ENCODE results near the gene LSM14B. TPM values are rescaled to one million over a fixed set of nuclear protein-coding genes. Genes with fewer than 3 reads are reported as not detected.

Gene LSM14B
- total RNA-seq, 1 donor from 2014 or later, result 81.1 TPM

DNA sequence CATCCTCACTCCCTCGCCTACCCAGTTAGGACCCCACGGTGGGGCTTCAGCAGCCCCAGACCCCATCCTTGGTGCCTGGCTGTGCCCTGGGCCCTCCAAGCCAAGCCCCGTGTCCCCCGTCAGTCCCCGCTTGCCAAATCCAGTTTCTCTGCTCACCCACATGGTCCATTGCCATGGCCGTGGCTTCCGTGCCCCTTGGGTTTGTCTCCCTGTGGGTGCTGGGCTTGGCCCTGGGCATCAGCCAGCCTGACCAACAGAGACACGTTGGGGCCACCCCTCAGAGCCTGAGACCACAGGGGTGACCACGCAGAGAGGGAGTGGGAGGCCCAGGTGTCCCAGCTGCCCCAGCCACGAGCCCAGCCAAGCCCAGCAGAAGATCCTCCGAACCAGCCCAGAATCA, 28.9 kb downstream of the LSM14B start:
- TF ChIP-seq, protein P1, sequence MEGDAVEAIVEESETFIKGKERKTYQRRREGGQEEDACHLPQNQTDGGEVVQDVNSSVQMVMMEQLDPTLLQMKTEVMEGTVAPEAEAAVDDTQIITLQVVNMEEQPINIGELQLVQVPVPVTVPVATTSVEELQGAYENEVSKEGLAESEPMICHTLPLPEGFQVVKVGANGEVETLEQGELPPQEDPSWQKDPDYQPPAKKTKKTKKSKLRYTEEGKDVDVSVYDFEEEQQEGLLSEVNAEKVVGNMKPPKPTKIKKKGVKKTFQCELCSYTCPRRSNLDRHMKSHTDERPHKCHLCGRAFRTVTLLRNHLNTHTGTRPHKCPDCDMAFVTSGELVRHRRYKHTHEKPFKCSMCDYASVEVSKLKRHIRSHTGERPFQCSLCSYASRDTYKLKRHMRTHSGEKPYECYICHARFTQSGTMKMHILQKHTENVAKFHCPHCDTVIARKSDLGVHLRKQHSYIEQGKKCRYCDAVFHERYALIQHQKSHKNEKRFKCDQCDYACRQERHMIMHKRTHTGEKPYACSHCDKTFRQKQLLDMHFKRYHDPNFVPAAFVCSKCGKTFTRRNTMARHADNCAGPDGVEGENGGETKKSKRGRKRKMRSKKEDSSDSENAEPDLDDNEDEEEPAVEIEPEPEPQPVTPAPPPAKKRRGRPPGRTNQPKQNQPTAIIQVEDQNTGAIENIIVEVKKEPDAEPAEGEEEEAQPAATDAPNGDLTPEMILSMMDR (IDR thresholded peaks at IDR 0.05; ENCODE audit: unreplicated experiment), result no peak
- peaks cover 2% of the 10 kb centered on the region for H3K4me1 Mint-ChIP-seq (ENCODE audit: low read depth)
- no peak for DNase-seq (ENCODE audit: low spot score, unreplicated experiment)
- H3K27me3 Mint-ChIP-seq, result no peaks in the 10 kb centered on the region
- H3K4me3 Mint-ChIP-seq (ENCODE audit: low read depth), result no peak overlapping the region
- peak overlapping the region; percentile 41 for H3K27ac Mint-ChIP-seq
- H3K36me3 Mint-ChIP-seq (ENCODE audit: insufficient read depth), result peaks cover 22% of the 10 kb centered on the region
- H3K9me3 Mint-ChIP-seq (ENCODE audit: low read depth), result no peaks in the 10 kb centered on the region

DNA sequence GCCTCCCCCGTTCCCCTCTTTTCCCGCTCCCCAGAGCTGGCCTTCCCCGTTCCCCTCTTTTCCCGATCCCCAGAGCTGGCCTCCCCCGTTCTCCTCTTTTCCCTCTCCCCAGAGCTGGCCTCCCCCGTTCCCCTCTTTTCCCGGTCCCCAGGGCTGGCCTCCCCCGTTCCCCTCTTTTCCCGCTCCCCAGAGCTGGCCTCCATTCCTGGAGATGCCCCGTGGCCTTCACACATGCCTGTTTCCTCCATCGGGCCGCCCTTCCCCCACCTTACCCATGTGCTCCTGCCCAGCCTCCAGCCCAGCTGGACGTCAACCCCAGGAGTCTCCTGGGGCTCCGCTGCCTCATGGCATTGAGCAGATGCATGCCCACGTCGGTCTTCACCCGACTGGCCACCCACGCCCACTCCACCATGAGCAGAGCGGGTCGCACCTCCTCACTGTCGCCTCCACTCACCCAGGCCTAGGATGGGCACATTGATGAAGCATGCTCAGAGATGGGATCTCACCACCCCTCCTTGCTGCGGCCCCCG, 29.6 kb downstream of the LSM14B start:
- H3K27me3 Mint-ChIP-seq, result no peaks in the 10 kb centered on the region
- peaks cover 2% of the 10 kb centered on the region for H3K4me1 Mint-ChIP-seq (ENCODE audit: low read depth)
- peaks cover 22% of the 10 kb centered on the region for H3K36me3 Mint-ChIP-seq (ENCODE audit: insufficient read depth)
- TF ChIP-seq, protein P1 (IDR thresholded peaks at IDR 0.05; ENCODE audit: unreplicated experiment), result no peak
- no peaks in the 10 kb centered on the region for H3K9me3 Mint-ChIP-seq (ENCODE audit: low read depth)
- no peak for DNase-seq (ENCODE audit: low spot score, unreplicated experiment)
- no peak overlapping the region for H3K27ac Mint-ChIP-seq
- no peak overlapping the region for H3K4me3 Mint-ChIP-seq (ENCODE audit: low read depth)

DNA sequence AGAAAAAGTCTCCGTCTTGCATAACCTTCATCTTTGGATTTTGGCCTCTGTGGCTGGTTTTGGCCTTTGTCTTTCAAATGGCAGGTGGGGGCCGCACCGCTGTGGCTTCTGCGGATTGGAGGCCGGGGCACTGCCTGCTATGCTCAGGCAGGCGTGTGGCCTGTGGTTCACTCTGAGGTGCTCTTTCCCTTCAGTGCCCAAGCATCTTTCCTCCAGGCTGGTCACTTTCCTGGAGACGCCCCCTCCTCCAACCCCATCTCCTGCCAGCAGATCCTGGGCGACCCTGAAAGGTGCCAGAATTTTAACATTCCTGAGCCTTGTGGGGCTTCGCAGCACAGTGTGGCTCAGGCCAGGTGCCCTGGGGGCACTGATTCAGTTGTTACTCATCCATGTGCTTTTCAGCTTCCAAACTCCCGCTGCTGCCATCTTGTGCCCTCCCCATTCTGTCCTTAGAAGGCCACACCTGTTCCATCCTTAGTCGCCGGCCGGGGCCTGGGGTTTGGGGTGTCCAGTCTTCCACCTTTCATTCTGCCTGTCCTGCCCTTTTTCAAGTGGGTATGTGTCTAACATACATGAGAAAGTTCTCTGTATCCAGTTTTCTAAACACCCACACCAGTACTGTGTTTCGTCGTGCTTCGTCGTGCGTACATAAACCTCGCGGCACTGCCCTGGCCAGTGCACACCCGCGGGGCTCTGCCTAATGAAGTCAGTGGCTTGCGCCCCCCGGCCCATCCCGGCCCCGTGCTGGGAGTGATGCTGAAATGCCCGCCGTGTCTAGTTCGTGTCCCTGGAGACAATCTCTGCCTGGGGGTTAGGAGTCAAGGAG, 33.4 kb downstream of the LSM14B start:
- no peaks in the 10 kb centered on the region for H3K9me3 Mint-ChIP-seq (ENCODE audit: low read depth)

DNA sequence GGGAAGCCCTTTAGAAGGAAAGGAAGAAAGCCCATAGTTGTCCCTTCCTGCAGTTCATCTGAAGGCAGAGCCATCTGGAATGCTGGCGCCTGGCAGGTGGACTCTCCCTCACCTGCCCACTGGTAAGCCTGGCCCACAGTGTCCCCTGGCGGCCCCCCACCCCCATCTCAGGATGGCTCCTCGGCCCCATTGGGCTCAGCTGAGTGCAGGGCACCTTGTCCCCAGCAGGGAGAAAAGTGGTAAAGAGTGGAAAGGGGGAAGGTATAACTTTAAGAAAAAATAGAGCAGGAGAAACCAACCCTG, 33.9 kb downstream of the LSM14B start:
- TF ChIP-seq, protein P1 (IDR thresholded peaks at IDR 0.05; ENCODE audit: unreplicated experiment), result no peak
- no peak for DNase-seq (ENCODE audit: low spot score, unreplicated experiment)
- Mint-ChIP-seq H3K4me3 (ENCODE audit: low read depth) (no peak overlapping the region), H3K36me3 (ENCODE audit: insufficient read depth) (peaks cover 25% of the 10 kb centered on the region), H3K27ac (no peak overlapping the region), H3K9me3 (ENCODE audit: low read depth) (no peaks in the 10 kb centered on the region), H3K27me3 (no peaks in the 10 kb centered on the region), H3K4me1 (ENCODE audit: low read depth) (peaks cover 6% of the 10 kb centered on the region)

More for the DNA sequence above, 33.4 kb downstream of the LSM14B start:
- Mint-ChIP-seq H3K27me3 (no peaks in the 10 kb centered on the region), H3K4me3 (ENCODE audit: low read depth) (no peak overlapping the region), H3K27ac (peak overlapping the region; percentile 41), H3K36me3 (ENCODE audit: insufficient read depth) (peaks cover 24% of the 10 kb centered on the region), H3K4me1 (ENCODE audit: low read depth) (peaks cover 6% of the 10 kb centered on the region)
- TF ChIP-seq, protein P1 (IDR thresholded peaks at IDR 0.05; ENCODE audit: unreplicated experiment), result no peak
- DNase-seq (ENCODE audit: low spot score, unreplicated experiment), result no peak

DNA sequence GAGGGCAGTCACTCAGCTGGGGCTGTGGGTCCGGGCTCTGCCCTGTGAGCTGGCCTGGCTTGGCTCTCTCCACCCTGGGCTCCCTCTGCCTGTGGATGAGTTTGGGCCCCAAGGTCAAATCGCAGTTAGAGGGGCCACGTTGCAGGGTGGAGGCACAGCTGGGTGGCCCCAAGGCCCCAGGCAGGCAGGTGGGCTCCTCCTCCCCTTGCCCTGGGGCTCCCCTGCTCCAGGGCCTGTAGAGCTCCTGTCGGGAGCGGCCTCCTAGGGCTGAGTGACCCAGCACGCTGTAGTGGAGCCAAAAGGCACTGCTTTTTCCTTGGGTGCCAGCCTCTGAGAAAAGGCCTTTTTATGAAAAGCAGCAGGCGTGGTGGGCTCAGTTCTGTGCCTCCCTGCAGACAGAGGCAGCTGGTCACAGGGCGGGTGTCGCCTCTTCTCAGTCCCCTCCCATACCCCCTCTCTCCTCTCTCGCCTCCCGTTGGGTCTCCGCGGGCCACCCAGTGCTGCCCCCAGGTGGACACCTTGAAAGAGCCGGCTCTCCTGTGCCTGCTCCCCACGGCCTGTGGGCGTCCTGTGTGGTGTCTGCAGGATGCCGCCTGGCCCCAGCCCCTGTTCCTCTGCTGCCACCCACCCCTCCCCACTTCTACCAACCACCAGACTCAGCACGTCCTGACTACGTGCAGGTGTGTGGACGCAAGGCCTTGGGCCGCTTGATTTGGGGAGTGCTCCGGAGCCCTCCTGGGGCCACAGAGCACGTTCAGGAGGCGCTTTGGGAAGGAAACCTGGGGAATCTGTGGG, 34.5 kb downstream of the LSM14B start:
- peak; percentile 74 for DNase-seq (ENCODE audit: low spot score, unreplicated experiment)
- Mint-ChIP-seq H3K36me3 (ENCODE audit: insufficient read depth) (peaks cover 25% of the 10 kb centered on the region), H3K4me1 (ENCODE audit: low read depth) (peaks cover 6% of the 10 kb centered on the region), H3K4me3 (ENCODE audit: low read depth) (no peak overlapping the region), H3K27ac (no peak overlapping the region), H3K27me3 (no peaks in the 10 kb centered on the region), H3K9me3 (ENCODE audit: low read depth) (no peaks in the 10 kb centered on the region)
- TF ChIP-seq, protein P1 (IDR thresholded peaks at IDR 0.05; ENCODE audit: unreplicated experiment), result peak; percentile 73
